PFSK-1 (cell line): ENCODE measurements around the gene OR52J3.

ENCODE experiments used
- FOXP2 ChIP-seq: optimal IDR thresholded peaks from 2 replicates; pipeline ENCODE3; 2011; ENCODE audit warnings: borderline replicate concordance, control low read depth, inconsistent platforms; ENCODE audit not compliant: insufficient read depth; ENCODE audit errors: extremely low read length, extremely low read depth
- POLR2AphosphoS5 ChIP-seq: IDR thresholded peaks from 2 replicates; pipeline ENCODE4 v1.6.1; 2012; ENCODE audit warnings: low read depth, mild to moderate bottlenecking, control low read depth, low read length, moderate library complexity
- REST ChIP-seq, 2 experiments: IDR thresholded peaks; 2 replicates each; pipeline versions ENCODE4 v1.6.1 to v1.8.0; 2011 to 2012; ENCODE audit warnings: low read depth in 2 of 2, low read length in 2 of 2, control low read depth in 1 of 2, inconsistent platforms in 1 of 2, mild to moderate bottlenecking in 1 of 2, moderate library complexity in 1 of 2; ENCODE audit not compliant: insufficient read depth in 1 of 2
- SIN3A ChIP-seq: IDR thresholded peaks from 2 replicates; pipeline ENCODE4 v1.6.1; 2012; ENCODE audit warnings: mild to moderate bottlenecking, low read length, moderate library complexity, borderline replicate concordance; ENCODE audit not compliant: insufficient read depth
- TAF1 ChIP-seq: IDR thresholded peaks from 2 replicates; pipeline ENCODE4 v1.6.1; 2012; ENCODE audit warnings: low read length, control low read depth, borderline replicate concordance; ENCODE audit not compliant: insufficient read depth

GRCh38 chr11:5046226-5046625 is at the start of gene OR52J3:
- TF ChIP-seq REST (IDR thresholded peaks at IDR 0.05; ENCODE audit: insufficient read depth in 1 of 2, low read depth in 2 of 2, low read length in 2 of 2) (no peak), SIN3A (no peak), TAF1 (no peak), POLR2AphosphoS5 (no peak), FOXP2 (no peak)
